ENCODE results near the gene DYNLL2.
"Not testable (repeated sequence)": the region's sequence is repeated elsewhere in the genome, so short reads cannot be mapped to it uniquely, and the experiment has no call there.

Gene DYNLL2

DNA sequence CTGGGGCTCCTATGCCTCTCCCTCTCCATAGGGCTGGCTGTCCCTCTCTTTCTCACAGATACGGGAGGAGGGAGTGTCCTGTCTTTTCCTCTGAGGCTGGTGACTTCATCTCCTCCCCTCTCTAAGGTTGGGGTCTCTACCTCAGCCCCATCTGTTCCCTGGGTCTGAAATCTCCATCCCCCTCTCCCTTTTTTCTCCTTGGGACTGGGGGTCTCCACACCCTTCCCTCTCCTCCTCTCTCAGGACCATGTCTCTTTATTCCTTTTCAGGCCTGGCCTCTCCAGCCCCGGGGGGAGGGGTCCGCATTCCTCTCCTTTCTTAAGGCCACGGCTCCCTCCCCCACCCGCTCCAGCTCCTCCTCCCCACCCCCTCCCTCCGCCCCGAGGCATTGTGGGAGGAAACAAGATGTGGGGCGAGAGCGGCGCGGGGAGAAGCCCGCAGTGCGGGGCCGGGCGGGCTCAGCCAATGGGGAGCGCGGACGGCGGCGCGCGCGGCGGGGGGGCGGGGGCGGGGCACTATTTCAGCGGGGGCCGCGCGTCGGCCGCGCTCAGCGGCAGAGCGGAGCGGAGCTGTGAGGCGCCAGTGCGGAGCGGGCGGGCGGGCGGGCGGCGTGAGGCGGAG lies at the start of gene DYNLL2:
Gene DYNLL2 (plus strand): TSS at position 550 of the 621 bp plus-strand sequence. CDS start 3,672 bp downstream, outside the sequence.
- peak; percentile 59 to 65 for DNase-seq

DNA sequence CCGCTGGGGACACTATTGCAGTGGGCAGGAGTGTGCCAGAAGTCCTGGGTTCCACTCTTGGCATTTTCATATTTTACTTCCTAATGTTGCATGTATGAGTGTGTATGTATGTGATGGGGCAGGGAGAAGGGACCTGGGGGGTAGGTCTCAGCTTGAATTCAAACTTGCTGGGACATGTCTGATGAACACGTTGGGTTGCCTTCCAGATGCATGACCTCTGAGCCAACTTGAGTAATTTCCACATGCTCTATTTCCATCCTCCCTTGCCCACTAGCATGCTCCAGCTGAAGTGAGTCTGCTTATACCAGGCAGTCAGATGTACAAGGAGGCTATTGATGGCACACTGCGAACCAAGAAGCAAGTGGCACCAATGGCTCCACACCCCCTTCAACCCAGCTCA lies 43.2 kb upstream of the DYNLL2 start:
- no peak for DNase-seq

DNA sequence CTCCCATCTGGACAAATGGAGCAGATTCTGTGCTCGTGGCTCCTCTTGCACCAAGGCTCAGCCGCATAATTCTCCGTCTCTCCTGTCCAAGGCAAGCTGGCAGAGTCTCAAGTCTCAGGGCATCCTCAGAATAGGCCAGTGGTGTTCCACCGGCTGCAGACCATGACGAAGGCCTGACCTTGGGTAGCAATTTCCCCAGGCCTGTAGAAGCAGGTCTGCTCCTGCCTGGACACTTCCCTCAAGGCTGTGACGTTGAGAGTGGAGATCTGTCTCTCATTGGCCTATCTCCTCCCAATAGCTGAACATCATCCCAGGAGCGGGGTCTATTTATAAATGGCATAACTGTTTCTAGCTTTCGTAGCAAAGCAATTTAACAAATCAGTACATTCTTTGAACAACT lies 42.8 kb upstream of the DYNLL2 start:
- no peak for DNase-seq

- DNase-seq = no peak
Observed at GRCh38 chr17:58041161-58041560, 42.1 kb upstream of the DYNLL2 start.

GRCh38 chr17:58043221-58044181 lies 39.7 kb upstream of the DYNLL2 start:
- DNase-seq = no peak

- DNase-seq = not testable (repeated sequence)
Observed at GRCh38 chr17:58044256-58044655, 39.0 kb upstream of the DYNLL2 start.

GRCh38 chr17:58046239-58047094 lies 36.8 kb upstream of the DYNLL2 start:
- DNase-seq = no peak

GRCh38 chr17:58047376-58048150 lies 35.7 kb upstream of the DYNLL2 start:
- DNase-seq = no peak

DNA sequence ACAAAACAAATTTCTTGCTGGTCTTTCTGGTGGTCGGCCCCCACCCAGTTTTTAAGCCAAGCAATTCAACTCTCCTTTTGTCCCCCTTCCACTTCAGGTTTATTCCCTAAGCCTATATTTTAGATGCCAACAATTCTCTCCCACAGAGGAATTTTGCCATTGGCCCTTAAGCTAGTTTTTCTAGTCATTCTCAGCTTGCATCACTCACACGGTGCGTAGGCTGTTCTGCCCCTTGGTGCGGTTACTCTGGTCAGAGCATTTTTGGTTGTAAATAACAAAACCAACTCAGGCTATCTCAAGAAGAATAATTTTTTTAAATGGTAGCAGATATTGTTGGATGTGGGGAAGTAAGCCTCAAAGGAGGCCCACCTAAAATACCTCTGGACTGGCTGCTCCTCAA lies 33.7 kb upstream of the DYNLL2 start:
- DNase-seq = no peak

GRCh38 chr17:58050966-58051365 lies 32.3 kb upstream of the DYNLL2 start:
- DNase-seq = no peak

GRCh38 chr17:58051468-58051867 lies 31.8 kb upstream of the DYNLL2 start:
- no peak for DNase-seq

- DNase-seq = no peak
Observed at GRCh38 chr17:58052407-58052806, 30.8 kb upstream of the DYNLL2 start.

DNA sequence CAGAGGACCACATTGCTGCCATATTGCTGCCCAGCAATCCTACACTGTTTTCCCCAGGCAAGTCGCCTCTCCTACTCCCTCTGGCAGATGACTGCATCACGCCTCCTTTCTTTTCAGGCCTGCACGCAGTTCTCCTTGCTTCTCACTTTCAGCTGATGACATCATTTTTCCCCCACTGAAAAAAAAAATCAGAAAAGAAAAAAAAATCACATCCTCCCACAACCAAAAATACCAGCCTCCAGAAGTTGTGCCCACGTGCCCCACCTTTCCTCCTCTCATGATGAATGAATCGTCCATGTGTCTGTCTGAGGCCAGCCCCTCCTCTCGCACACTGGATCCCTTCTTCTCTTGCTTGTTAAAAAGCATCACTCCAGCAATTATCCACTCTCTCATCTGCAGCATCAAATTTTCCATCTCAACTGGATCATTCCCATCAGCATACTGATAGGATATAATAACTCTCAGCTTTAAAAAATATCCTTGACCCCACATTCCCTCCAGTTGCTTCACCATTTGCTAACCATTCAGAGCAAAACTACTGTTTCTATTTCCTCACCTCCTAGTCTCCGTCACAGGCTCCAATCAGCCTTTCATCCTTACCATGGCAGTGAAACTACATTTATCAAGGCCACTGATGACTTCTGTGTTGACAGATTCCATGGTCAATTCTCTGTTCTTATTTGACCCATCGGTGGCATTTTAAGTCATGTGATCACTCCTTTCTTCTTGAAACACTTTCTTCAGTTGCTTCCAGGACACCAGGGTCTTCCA lies 30.1 kb upstream of the DYNLL2 start:
- no peak for DNase-seq

DNA sequence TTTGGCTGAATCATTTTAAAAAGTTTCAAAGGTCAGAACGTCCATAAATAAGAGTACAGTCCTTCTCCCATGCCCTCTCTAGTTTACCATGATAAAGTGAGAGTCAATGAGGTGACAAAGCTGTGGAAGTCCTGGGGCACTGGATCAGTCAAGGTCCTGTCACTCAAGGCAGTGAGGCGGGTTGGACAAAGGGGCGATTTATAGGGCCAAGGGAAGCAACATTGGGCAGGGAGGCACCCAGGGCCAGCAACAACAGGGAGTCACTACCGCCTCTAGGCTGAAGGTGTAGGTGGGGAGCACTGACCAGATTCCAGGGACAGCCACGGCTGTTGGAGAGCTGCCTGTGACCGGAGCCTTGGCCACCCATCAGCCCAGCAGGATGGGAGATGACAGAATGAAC lies 28.6 kb upstream of the DYNLL2 start:
- no peak for DNase-seq

- DNase-seq = no peak
Observed at GRCh38 chr17:58056476-58056875, 26.7 kb upstream of the DYNLL2 start.

DNA sequence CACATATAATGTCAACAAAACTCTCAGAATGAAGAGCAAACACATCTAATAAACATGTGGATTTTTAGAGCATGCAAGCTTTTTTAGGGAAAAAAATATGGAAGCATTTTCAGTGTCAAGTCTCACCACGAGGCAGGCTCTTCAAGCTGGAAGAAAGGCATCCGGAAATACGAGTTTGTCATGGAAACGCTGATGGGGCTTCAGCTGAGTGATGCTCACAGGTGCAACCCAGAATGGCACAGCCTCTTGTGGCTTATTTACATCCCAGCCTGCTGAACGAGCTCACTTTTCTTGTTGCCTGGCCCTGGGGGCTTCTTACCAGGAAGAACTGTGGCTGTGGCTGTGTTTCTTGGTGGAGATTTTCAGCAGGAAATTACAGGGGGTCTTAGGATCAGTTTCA lies 24.1 kb upstream of the DYNLL2 start:
- no peak for DNase-seq

DNA sequence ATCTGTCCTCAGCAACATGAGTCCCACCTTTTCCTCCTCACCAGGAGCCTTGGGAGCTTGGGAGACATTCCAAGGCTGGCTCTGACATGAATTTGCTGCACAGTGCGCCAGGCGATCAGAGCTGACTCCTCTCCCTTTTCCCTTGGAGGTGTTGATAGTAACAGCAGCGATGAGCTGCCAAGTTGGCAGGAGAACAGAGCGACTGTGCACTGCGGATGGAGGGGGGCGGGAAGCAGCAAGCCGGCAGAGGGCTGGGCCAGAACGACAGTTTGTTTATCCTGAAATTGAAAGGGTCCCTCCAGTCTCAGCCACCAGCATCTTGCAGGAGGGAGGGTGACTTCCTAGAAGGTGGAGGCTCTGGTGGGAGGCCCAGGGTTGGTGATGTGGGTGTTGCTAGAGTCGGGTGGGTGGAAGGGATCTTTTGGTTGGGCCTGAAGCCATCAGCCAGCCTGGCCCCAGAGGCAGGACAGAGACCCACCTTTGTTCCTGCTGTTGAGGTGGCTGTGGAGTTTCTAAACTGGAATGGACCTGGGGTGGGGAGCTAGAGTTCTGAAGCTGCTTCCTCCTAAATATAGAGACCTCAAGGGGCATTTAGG lies 22.5 kb upstream of the DYNLL2 start:
- DNase-seq = no peak

- DNase-seq = no peak
Observed at GRCh38 chr17:58061672-58062071, 21.5 kb upstream of the DYNLL2 start.

GRCh38 chr17:58065238-58065637 lies 18.0 kb upstream of the DYNLL2 start:
- DNase-seq = no peak

- no peak for DNase-seq
Observed at GRCh38 chr17:58066401-58066800, 16.8 kb upstream of the DYNLL2 start.

DNA sequence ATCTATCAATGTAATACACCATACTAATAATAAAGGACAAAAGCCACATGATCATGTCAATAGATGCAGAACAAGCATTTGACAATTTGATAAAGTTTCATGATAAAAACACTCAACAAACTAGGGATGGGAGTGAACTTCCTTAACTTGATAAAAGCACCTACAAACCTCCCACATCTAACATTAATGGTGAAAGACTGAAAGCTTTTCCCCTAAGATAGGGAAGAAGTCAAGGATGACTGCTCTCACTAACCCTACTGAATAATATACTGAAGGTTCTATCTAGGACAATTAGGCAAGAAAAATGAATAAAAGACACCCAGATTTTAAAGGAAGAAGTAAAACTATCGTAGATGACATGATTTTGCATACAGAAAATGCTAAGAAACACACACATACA lies 10.4 kb upstream of the DYNLL2 start:
- no peak for DNase-seq
